Measurements from ENCODE around the gene INPP5F.

The INPP5F gene

DNA sequence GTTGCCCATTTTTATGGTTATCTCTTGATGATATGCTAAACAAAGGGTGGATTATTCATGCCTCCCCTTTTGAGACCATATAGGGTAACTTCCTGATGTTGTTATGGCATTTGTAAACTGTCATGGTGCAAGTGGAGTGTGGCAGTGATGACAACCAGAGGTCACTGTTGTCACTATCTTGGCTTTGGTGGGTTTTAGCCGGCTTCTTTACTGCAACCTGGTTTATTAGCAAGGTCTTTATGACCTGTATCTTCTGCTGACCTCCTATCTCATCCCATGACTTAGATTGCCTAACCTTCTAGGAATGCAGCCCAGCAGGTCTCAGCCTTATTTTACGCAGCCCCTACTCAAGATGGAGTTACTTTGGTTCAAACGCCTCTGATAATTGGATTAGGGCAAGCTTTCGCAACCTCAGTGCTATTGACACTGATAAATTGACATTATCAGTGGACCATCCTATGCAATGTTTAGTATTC lies 37.8 kb upstream of the INPP5F start:
- TF ChIP-seq, protein P1, sequence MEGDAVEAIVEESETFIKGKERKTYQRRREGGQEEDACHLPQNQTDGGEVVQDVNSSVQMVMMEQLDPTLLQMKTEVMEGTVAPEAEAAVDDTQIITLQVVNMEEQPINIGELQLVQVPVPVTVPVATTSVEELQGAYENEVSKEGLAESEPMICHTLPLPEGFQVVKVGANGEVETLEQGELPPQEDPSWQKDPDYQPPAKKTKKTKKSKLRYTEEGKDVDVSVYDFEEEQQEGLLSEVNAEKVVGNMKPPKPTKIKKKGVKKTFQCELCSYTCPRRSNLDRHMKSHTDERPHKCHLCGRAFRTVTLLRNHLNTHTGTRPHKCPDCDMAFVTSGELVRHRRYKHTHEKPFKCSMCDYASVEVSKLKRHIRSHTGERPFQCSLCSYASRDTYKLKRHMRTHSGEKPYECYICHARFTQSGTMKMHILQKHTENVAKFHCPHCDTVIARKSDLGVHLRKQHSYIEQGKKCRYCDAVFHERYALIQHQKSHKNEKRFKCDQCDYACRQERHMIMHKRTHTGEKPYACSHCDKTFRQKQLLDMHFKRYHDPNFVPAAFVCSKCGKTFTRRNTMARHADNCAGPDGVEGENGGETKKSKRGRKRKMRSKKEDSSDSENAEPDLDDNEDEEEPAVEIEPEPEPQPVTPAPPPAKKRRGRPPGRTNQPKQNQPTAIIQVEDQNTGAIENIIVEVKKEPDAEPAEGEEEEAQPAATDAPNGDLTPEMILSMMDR (IDR thresholded peaks at IDR 0.05), result no peak
- peak overlapping the region; percentile 59 for H3K27ac ChIP-seq
- no peaks in the 10 kb centered on the region for H3K9me3 ChIP-seq (ENCODE audit: control insufficient read depth, low read length)
- peaks cover 20% of the 10 kb centered on the region for H3K4me1 ChIP-seq
- H3K27me3 ChIP-seq (ENCODE audit: control insufficient read depth, insufficient read depth, low read length), result no peaks in the 10 kb centered on the region
- no peak overlapping the region for H3K4me3 ChIP-seq (ENCODE audit: low read depth, low read length)
- no peak overlapping the region for H3K4me2 ChIP-seq (ENCODE audit: low read length)
- H3K79me2 ChIP-seq, result no peaks in the 10 kb centered on the region
- no peaks in the 10 kb centered on the region for H3K36me3 ChIP-seq (ENCODE audit: control insufficient read depth, insufficient read depth, low read length)
- peak overlapping the region; percentile 79 for H2AFZ ChIP-seq
- H3K9ac ChIP-seq, result no peak overlapping the region

GRCh38 chr10:119689016-119689580 lies 36.8 kb upstream of the INPP5F start:
- Histone ChIP-seq H3K4me2 (ENCODE audit: low read length) (no peak overlapping the region), H3K79me2 (no peaks in the 10 kb centered on the region), H3K4me3 (ENCODE audit: low read depth, low read length) (no peak overlapping the region), H2AFZ (peak overlapping the region; percentile 54), H3K9ac (no peak overlapping the region), H3K36me3 (ENCODE audit: control insufficient read depth, insufficient read depth, low read length) (no peaks in the 10 kb centered on the region), H3K27me3 (ENCODE audit: control insufficient read depth, insufficient read depth, low read length) (no peaks in the 10 kb centered on the region), H3K9me3 (ENCODE audit: control insufficient read depth, low read length) (no peaks in the 10 kb centered on the region), H3K27ac (no peak overlapping the region), H3K4me1 (peaks cover 20% of the 10 kb centered on the region)
- TF ChIP-seq, protein P1 (IDR thresholded peaks at IDR 0.05), result no peak

DNA sequence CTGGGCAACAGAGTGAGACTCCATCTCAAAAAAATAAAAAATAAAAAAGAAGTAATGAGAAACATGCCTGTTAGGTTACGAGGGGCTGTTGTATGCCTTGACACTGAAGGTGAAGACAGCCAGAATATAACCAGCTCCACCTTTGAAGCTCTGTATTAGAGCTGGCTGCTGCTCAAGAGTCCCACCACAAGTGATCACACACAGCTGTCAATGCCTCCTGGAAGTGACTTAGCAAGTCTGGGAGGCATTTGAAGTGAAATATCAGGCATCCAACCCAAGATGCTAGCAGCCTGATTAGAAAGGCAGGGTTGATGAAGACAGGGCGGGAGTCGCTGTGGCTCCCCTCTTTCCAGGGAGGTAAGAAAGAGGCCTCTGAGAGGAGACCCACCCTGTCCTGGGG lies 34.1 kb upstream of the INPP5F start:
- Histone ChIP-seq H3K4me3 (ENCODE audit: low read depth, low read length) (no peak overlapping the region), H3K27me3 (ENCODE audit: control insufficient read depth, insufficient read depth, low read length) (no peaks in the 10 kb centered on the region), H2AFZ (no peak overlapping the region), H3K9me3 (ENCODE audit: control insufficient read depth, low read length) (no peaks in the 10 kb centered on the region), H3K9ac (no peak overlapping the region), H3K36me3 (ENCODE audit: control insufficient read depth, insufficient read depth, low read length) (no peaks in the 10 kb centered on the region), H3K79me2 (no peaks in the 10 kb centered on the region), H3K27ac (no peak overlapping the region), H3K4me1 (peaks cover 18% of the 10 kb centered on the region), H3K4me2 (ENCODE audit: low read length) (no peak overlapping the region)
- TF ChIP-seq, protein P1 (IDR thresholded peaks at IDR 0.05), result no peak

- Histone ChIP-seq H2AFZ (no peak overlapping the region), H3K4me2 (ENCODE audit: low read length) (no peak overlapping the region), H3K27me3 (ENCODE audit: control insufficient read depth, insufficient read depth, low read length) (no peaks in the 10 kb centered on the region), H3K9ac (no peak overlapping the region), H3K4me1 (peaks cover under 1% of the 10 kb centered on the region), H3K79me2 (no peaks in the 10 kb centered on the region), H3K27ac (no peak overlapping the region), H3K4me3 (ENCODE audit: low read depth, low read length) (no peak overlapping the region), H3K36me3 (ENCODE audit: control insufficient read depth, insufficient read depth, low read length) (no peaks in the 10 kb centered on the region), H3K9me3 (ENCODE audit: control insufficient read depth, low read length) (no peaks in the 10 kb centered on the region)
- TF ChIP-seq, protein P1 (IDR thresholded peaks at IDR 0.05), result no peak
Measured at GRCh38 chr10:119693262-119693957, 32.4 kb upstream of the INPP5F start.
